ENCODE measurements around the gene ZNF506. TPM values are rescaled to one million over a fixed set of nuclear protein-coding genes. Genes with fewer than 3 reads are reported as not detected.

ZNF506 gene
- total and polyA plus RNA-seq, 11 donors: 5.0 to 20.2 (median 11.6) TPM

DNA sequence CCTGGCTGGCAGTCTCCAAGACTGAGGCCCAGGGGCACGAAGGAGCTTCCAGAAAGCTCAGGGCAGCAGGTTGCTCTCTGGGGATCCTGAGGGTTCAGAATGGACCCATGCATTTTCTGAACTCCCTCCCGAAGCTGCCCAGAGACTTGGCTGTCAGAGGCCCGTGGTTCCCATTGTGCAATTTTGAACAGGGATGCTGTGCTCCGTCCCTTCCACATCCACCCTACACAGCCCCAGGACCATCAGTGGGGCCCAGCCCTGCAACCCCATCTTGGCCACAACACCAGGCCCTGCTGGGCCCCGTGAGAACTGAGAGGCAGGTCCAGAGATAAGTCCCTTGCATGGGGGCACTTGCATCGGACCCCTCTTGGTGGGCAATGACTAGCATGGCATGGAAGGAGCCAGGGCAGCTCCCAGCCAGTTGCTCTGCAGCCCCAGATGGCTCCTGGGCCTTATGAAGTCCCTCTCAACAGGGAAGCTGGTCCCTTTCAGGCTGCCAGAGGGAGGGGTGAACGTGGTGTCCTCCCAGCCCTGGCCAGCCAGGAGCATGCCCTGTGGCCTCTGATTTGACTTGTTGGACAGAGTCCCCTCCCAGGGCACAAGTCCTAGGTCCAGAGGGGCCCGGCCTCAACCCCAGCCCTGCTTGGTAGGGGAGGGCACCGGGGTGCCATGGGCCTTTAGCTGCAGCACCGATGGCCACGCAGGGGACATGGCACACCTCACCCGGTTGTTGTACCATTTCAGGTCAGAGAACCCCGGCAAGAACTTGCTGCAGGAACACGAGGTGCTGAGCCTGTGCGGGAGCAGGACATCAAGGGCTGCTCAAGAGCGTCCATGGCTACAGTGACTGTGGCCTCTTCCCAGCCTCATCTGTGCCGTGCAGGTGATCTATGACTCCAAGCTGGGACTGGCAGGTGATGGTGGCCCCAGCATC, 71.4 kb downstream of the ZNF506 start:
- H3K9me3 ChIP-seq: no peaks in the 10 kb centered on the region
- 71 to 86% (median 79%) methylated on average over 7 to 17 of the region's 17 CpGs for WGBS, 4 donors
- intact Hi-C loops (cut with DNase I): no loop called here
- no peak overlapping the region for H3K27ac ChIP-seq
- TF ChIP-seq, protein P1, sequence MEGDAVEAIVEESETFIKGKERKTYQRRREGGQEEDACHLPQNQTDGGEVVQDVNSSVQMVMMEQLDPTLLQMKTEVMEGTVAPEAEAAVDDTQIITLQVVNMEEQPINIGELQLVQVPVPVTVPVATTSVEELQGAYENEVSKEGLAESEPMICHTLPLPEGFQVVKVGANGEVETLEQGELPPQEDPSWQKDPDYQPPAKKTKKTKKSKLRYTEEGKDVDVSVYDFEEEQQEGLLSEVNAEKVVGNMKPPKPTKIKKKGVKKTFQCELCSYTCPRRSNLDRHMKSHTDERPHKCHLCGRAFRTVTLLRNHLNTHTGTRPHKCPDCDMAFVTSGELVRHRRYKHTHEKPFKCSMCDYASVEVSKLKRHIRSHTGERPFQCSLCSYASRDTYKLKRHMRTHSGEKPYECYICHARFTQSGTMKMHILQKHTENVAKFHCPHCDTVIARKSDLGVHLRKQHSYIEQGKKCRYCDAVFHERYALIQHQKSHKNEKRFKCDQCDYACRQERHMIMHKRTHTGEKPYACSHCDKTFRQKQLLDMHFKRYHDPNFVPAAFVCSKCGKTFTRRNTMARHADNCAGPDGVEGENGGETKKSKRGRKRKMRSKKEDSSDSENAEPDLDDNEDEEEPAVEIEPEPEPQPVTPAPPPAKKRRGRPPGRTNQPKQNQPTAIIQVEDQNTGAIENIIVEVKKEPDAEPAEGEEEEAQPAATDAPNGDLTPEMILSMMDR (IDR thresholded peaks at IDR 0.05): no peak
- no peak for TF ChIP-seq POLR2A (IDR thresholded peaks at IDR 0.05)
- H3K27me3 ChIP-seq: no peaks in the 10 kb centered on the region
- no peak for ATAC-seq
- no peaks in the 10 kb centered on the region for H3K4me1 ChIP-seq
- DNase-seq: no peak
- no peaks in the 10 kb centered on the region for H3K36me3 ChIP-seq
- H3K4me3 ChIP-seq: no peak overlapping the region

DNA sequence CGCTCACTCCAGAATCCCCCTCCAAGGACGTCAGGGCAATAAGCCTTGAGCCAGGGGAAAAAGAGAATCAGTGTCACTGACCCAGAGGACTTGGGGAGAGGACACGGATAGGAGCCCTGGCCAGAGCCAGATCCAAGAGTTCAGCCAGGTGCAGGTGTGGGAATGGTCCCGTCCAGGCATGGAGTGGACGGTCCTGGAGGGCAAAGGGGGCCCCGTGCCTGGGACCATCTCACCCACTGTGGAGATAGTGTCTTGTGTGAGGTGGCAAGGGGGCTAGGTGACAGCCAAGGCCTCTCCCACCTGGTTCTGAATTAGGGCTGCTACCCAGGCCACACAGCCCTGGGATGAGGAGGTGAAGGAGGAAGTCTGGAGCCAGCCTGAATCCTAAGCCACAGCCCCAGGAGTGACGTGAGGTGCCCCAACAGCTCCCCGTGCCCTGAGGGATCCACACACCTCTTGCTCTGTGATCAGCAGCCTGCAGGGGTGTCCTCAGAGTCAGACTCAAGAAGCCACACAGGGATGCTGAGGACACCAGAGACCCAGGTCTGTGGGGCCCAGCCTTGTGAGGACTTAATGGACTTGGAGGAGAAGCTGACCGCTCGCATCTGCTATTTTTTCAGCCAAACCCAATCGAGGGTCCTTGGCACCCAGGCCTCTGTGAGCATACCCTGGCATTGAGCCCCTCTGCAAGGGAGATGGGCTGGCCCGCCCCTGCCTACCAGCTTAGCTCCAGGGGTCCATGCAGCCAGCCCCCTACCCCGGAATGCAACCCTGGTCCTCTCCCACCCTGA, 72.2 kb downstream of the ZNF506 start:
- Histone ChIP-seq H3K4me3 (no peak overlapping the region), H3K4me1 (no peaks in the 10 kb centered on the region), H3K36me3 (no peaks in the 10 kb centered on the region), H3K9me3 (no peaks in the 10 kb centered on the region), H3K27ac (no peak overlapping the region), H3K27me3 (no peaks in the 10 kb centered on the region)
- 83 to 89% (median 85%) methylated on average over 8 to 13 of the region's 13 CpGs for WGBS, 4 donors
- ATAC-seq (no peak), DNase-seq (no peak)
- TF ChIP-seq, protein P1 (IDR thresholded peaks at IDR 0.05): no peak
- no peak for TF ChIP-seq POLR2A (IDR thresholded peaks at IDR 0.05)
- intact Hi-C loops (cut with DNase I): no loop called here

DNA sequence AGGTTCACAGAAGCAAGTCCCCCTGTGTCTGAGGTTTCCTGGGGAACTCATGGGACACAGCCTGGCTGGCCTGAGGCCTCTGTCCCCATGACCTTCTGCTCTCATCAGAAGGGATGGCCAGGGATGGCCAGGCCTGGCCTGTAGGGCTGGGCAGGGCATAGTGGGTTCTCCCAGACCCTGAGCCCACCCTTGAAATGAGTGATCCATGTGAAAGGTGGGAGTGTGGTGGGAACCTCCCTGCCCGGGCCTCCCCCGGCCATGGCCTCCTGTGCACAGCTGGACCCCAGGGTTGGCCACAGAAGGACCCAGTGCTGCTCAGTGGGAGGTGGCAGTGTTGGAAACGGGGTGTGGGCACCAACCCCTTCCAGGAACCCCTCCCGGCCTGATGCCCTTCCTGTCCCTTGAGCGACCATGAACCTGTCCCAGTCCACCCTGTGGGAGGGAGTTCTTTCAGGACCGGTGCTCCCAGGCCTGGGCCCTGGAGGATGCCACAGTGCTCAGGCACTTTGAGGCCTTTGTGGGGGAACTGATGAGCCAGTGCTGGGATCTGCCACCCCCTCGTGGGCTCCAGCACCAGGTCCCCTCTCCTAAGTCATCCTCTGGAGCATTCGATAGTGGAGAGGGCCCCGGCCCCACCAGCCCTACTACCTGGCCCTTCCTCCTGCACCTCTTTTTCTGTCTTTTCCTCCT, 73.2 kb downstream of the ZNF506 start:
- WGBS, 4 donors: 80 to 93% (median 82%) methylated on average over 4 to 9 of the region's 9 CpGs
- no peak for ATAC-seq
- TF ChIP-seq, protein P1 (IDR thresholded peaks at IDR 0.05): no peak
- TF ChIP-seq POLR2A (IDR thresholded peaks at IDR 0.05): no peak

More for the DNA sequence above, 73.2 kb downstream of the ZNF506 start:
- Histone ChIP-seq H3K9me3 (no peaks in the 10 kb centered on the region), H3K27ac (no peak overlapping the region), H3K4me3 (no peak overlapping the region), H3K4me1 (no peaks in the 10 kb centered on the region), H3K27me3 (no peaks in the 10 kb centered on the region), H3K36me3 (no peaks in the 10 kb centered on the region)
- intact Hi-C loops (cut with DNase I): no loop called here
- DNase-seq: no peak

All from heart left ventricle (tissue), 16 donors.